Smooth muscle cell of trachea (primary cell): ENCODE data around the gene EFCC1. TPM values are rescaled to one million over a fixed set of nuclear protein-coding genes. Genes with fewer than 3 reads are reported as not detected.

Experiments
- total RNA-seq: library from RNA; depleted of rRNA; stranded (reverse); fragments of >200 nt; gene quantifications from 2 replicates; pipeline ENCODE4 v1.2.1, GENCODE V29; 2014

Gene EFCC1
- total RNA-seq = not detected in 2 replicates

GRCh38 chr3:129001101-129001805 lies at the start of gene EFCC1:
EFCC1 (plus strand) TSS chr3:129001304; CDS start chr3:129001629, 325 bp downstream.

GRCh38 chr3:128993461-128994172 lies 7.5 kb upstream of the EFCC1 start, which contains the start of gene CFAP92:
CFAP92 (minus strand) TSS chr3:128994076; CDS start chr3:128993304, 772 bp downstream.

GRCh38 chr3:129060276-129061022 lies 59.3 kb downstream of the EFCC1 start, which contains the start of gene GP9:
GP9 (plus strand) TSS chr3:129060779; CDS start chr3:129061740, 961 bp downstream.

Other genes starting within 250 kb of the EFCC1 start
- 45.8 and 59.5 TPM in 2 replicates for gene ACAD9, start 121.7 kb upstream of the EFCC1 start, total RNA-seq
- 0.17 TPM in 1 of 2 replicates, not detected in the other for gene CFAP92, start 7.2 kb upstream of the EFCC1 start, total RNA-seq
- not detected in 2 replicates for gene GP9, start 59.5 kb downstream of the EFCC1 start, total RNA-seq
- gene RAB43, start 120.5 kb downstream of the EFCC1 start, total RNA-seq = 13.4 and 28.0 TPM in 2 replicates
- gene ISY1, start 159.8 kb downstream of the EFCC1 start, total RNA-seq = 26.8 and 36.9 TPM in 2 replicates
- gene CNBP, start 182.6 kb downstream of the EFCC1 start, total RNA-seq = 301 and 375 TPM in 2 replicates
- 342 and 398 TPM in 2 replicates for gene COPG1, start 248.3 kb downstream of the EFCC1 start, total RNA-seq